ENCODE data around the gene HMX2. TPM values are rescaled to one million over a fixed set of nuclear protein-coding genes. Genes with fewer than 3 reads are reported as not detected.

HMX2 gene
- polyA plus RNA-seq, 4 donors: 0.12 to 0.48 TPM; not detected in 2

DNA sequence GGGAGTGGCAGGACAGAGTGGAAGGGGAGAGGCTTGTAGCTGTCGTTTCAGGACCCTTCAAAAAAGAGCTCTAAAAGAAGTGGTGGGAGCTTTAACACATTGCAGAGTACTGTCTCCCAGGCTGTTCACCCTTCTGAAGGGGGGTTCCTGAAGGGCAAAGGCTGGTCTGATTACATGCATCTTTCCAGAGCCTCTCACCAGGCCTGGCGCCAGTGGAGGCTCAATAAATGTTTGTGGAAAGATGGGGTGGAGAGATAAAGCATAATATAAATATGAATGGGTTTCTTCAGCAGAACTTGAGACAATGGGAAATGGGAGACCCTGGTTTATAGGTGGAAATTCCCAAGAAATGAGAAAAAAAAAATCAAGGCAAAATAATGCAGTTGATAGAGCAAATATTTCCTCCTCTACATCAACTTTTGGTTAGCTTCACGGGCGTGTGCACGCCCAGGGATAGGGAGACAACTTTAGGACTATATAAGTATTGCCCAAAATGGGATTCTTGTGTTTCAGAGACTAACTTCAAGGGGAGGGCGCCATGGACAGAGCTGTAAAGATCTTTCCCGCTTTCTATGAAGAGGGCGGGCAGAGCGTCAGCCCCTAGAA lies 5.7 kb downstream of the HMX2 start:
- Histone ChIP-seq H3K27me3 (ENCODE audit: control insufficient read depth in 3 of 3, insufficient read depth in 3 of 3, low read length in 3 of 3) (peaks cover 16 to 47% (median 26%) of the 10 kb centered on the region in 3 donors), H3K4me1 (ENCODE audit: control insufficient read depth in 3 of 3, insufficient read depth in 2 of 3, low read depth in 1 of 3, low read length in 2 of 3) (peaks cover 6 to 11% (median 7%) of the 10 kb centered on the region in 3 donors), H3K36me3 (ENCODE audit: control insufficient read depth in 3 of 3, insufficient read depth in 2 of 3, low read depth in 1 of 3, low read length in 3 of 3) (peaks cover 1 to 4% (median 3%) of the 10 kb centered on the region in 3 donors), H3K27ac (ENCODE audit: low read depth in 1 of 3, low read length in 2 of 3) (no peak overlapping the region), H3K4me3 (ENCODE audit: low read depth in 1 of 3, low read length in 3 of 3) (no peak overlapping the region), H3K9me3 (ENCODE audit: control insufficient read depth in 2 of 2, insufficient read depth in 1 of 2, low read depth in 1 of 2, low read length in 1 of 2) (no peaks in the 10 kb centered on the region)
- WGBS, 3 donors: 35 to 38% (median 35%) methylated on average over 9 of the region's 9 CpGs
- DNase-seq: no peak
- no peak for FAIRE-seq

DNA sequence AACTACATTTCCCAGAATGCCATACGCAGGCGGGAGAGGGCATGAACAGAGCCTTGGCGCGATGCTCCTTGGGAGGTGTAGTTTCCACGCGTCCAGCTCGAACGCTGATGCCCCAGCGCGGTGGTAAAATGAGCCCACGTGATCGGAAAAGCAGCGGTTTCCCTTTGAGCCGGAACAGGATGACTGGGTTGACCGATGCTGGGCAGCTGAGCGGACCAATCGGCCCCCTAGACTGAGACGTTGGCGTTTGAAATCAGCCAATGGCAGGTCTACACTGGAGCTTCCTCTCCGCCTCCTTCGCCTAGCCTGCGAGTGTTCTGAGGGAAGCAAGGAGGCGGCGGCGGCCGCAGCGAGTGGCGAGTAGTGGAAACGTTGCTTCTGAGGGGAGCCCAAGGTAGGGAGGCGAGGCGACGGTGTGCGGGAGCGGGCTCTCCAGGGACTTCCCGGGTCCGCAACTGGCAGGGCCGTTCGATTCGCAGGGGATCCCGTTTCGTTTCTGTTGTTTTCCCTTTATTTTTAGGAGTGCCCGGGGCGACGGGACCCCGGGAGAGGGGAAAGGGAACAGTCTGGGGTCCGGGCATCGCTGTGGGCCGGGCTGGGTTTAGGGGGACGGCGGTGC lies 6.3 kb downstream of the HMX2 start, which contains the start of gene BUB3:
Gene BUB3, plus strand, starts transcription at position 311 of the 619 bp plus-strand sequence. CDS start 516 bp downstream, outside the sequence.
- peak within 1 kb of the TSS; percentile 71 to 93 (median 87) for H3K27ac ChIP-seq (ENCODE audit: low read depth in 1 of 3, low read length in 2 of 3)
- peaks cover 6 to 11% (median 7%) of the 10 kb centered on the region in 3 donors for H3K4me1 ChIP-seq (ENCODE audit: control insufficient read depth in 3 of 3, insufficient read depth in 2 of 3, low read depth in 1 of 3, low read length in 2 of 3)
- WGBS, 3 donors: 0 to 1% (median 1%) methylated on average over 41 to 50 of the region's 50 CpGs
- H3K27me3 ChIP-seq (ENCODE audit: control insufficient read depth in 3 of 3, insufficient read depth in 3 of 3, low read length in 3 of 3): peaks cover 15 to 41% (median 20%) of the 10 kb centered on the region in 3 donors
- H3K36me3 ChIP-seq (ENCODE audit: control insufficient read depth in 3 of 3, insufficient read depth in 2 of 3, low read depth in 1 of 3, low read length in 3 of 3): peaks cover 1 to 4% (median 3%) of the 10 kb centered on the region in 3 donors
- no peaks in the 10 kb centered on the region for H3K9me3 ChIP-seq (ENCODE audit: control insufficient read depth in 2 of 2, insufficient read depth in 1 of 2, low read depth in 1 of 2, low read length in 1 of 2)
- H3K4me3 ChIP-seq (ENCODE audit: low read depth in 1 of 3, low read length in 3 of 3): peak within 1 kb of the TSS; percentile 94 to 95 (median 94)
- DNase-seq (peak; percentile 99 to 100), FAIRE-seq (peak; percentile 89)

DNA sequence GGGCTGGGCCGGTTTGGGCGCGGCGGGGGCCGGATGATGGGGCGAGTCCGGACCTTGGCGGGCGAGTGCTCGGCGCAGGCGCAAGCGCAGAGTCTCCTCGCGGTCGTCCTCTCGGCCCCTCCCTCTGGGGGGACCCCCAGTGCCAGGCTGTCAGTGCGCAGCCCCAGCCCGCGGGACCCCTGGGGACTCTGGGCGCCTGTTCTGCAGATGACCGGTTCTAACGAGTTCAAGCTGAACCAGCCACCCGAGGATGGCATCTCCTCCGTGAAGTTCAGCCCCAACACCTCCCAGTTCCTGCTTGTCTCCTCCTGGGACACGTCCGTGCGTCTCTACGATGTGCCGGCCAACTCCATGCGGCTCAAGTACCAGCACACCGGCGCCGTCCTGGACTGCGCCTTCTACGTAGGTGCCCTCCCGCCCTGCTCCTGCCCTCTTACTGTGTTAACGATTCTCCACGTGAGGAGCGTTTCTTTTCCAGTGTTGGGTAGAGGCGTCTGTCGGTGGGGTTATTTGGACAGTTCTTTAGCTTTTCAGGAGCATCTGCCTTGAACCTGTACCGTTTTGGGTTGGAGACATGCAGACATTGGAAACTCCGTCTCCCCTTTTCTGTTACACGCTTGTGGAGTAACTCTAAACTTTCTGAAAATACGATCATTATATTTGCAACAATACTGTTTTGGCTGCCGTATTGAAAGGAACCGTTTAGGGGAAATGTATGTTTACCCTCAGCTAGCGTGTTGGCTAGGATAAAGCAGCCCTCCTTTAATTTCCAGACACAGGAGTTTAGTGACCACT lies 7.0 kb downstream of the HMX2 start:
- Histone ChIP-seq H3K4me1 (ENCODE audit: control insufficient read depth in 3 of 3, insufficient read depth in 2 of 3, low read depth in 1 of 3, low read length in 2 of 3) (peaks cover 6 to 11% (median 7%) of the 10 kb centered on the region in 3 donors), H3K27me3 (ENCODE audit: control insufficient read depth in 3 of 3, insufficient read depth in 3 of 3, low read length in 3 of 3) (peaks cover 9 to 34% (median 13%) of the 10 kb centered on the region in 3 donors), H3K9me3 (ENCODE audit: control insufficient read depth in 2 of 2, insufficient read depth in 1 of 2, low read depth in 1 of 2, low read length in 1 of 2) (no peaks in the 10 kb centered on the region), H3K36me3 (ENCODE audit: control insufficient read depth in 3 of 3, insufficient read depth in 2 of 3, low read depth in 1 of 3, low read length in 3 of 3) (peaks cover 1 to 4% (median 3%) of the 10 kb centered on the region in 3 donors), H3K4me3 (ENCODE audit: low read depth in 1 of 3, low read length in 3 of 3) (peak overlapping the region; percentile 94 to 95 (median 94)), H3K27ac (ENCODE audit: low read depth in 1 of 3, low read length in 2 of 3) (peak overlapping the region; percentile 71 to 93 (median 87))
- DNase-seq (peak; percentile 52 to 75), FAIRE-seq (no peak)
- 2 to 3% (median 3%) methylated on average over 39 to 49 of the region's 49 CpGs for WGBS, 3 donors

GRCh38 chr10:123156078-123156477 lies 8.1 kb downstream of the HMX2 start:
- H3K27me3 ChIP-seq (ENCODE audit: control insufficient read depth in 3 of 3, insufficient read depth in 3 of 3, low read length in 3 of 3): peaks cover 5 to 23% (median 5%) of the 10 kb centered on the region in 3 donors
- H3K27ac ChIP-seq (ENCODE audit: low read depth in 1 of 3, low read length in 2 of 3): no peak overlapping the region
- DNase-seq (no peak), FAIRE-seq (no peak)
- H3K36me3 ChIP-seq (ENCODE audit: control insufficient read depth in 3 of 3, insufficient read depth in 2 of 3, low read depth in 1 of 3, low read length in 3 of 3): peaks cover 1 to 7% (median 3%) of the 10 kb centered on the region in 3 donors
- 83 to 88% (median 84%) methylated on average over 2 of the region's 2 CpGs for WGBS, 3 donors
- H3K4me3 ChIP-seq (ENCODE audit: low read depth in 1 of 3, low read length in 3 of 3): no peak overlapping the region
- H3K9me3 ChIP-seq (ENCODE audit: control insufficient read depth in 2 of 2, insufficient read depth in 1 of 2, low read depth in 1 of 2, low read length in 1 of 2): no peaks in the 10 kb centered on the region
- peaks cover 5 to 7% (median 6%) of the 10 kb centered on the region in 3 donors for H3K4me1 ChIP-seq (ENCODE audit: control insufficient read depth in 3 of 3, insufficient read depth in 2 of 3, low read depth in 1 of 3, low read length in 2 of 3)

DNA sequence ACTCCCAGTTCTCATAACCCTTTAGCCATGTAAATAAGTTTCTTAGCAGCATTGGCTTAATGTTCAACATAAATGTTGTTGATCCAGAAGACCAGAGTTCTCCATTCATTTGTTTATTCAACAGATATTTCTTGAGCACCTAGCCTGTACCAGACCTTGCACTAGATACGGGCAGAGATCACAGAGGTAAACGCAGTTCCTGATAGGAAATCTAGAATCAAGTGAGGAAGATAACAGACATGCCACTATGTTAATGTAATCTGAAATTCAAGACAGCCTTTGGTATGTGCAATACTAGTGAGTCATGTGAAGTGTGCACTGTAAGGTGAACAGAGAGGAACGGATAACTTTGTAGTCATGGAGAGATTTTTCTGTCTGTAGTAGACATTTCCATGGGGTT lies 9.3 kb downstream of the HMX2 start:
- Histone ChIP-seq H3K9me3 (ENCODE audit: control insufficient read depth in 2 of 2, insufficient read depth in 1 of 2, low read depth in 1 of 2, low read length in 1 of 2) (no peaks in the 10 kb centered on the region), H3K36me3 (ENCODE audit: control insufficient read depth in 3 of 3, insufficient read depth in 2 of 3, low read depth in 1 of 3, low read length in 3 of 3) (peaks cover 3 to 7% (median 6%) of the 10 kb centered on the region in 3 donors), H3K27ac (ENCODE audit: low read depth in 1 of 3, low read length in 2 of 3) (no peak overlapping the region), H3K27me3 (ENCODE audit: control insufficient read depth in 3 of 3, insufficient read depth in 3 of 3, low read length in 3 of 3) (peaks cover 0 to 14% (median 0%) of the 10 kb centered on the region in 3 donors), H3K4me1 (ENCODE audit: control insufficient read depth in 3 of 3, insufficient read depth in 2 of 3, low read depth in 1 of 3, low read length in 2 of 3) (peaks cover 2 to 6% (median 4%) of the 10 kb centered on the region in 3 donors), H3K4me3 (ENCODE audit: low read depth in 1 of 3, low read length in 3 of 3) (no peak overlapping the region)
- WGBS, 3 donors: 51 to 76% (median 57%) methylated on average over 3 of the region's 3 CpGs
- FAIRE-seq: no peak
- peak in 1 of 2 donors; percentile 31 for DNase-seq

DNA sequence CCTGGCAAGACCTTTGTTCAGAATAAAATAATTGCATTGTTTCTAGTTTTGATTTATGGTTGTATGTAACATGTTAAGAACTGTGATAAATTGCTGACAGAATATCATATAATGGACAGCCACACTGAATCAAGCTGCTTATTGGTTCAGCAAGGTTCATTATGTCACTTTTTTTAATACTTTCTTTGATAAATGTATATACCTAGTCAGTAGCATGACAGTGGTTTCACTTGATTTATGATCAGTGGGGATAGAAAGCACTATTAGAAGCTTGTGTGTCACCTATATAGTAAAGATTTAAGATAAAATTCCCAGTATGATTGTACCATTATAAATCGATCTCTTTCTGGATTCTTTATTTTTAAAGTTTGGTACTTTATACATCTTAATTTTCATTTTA lies 10.7 kb downstream of the HMX2 start:
- H3K36me3 ChIP-seq (ENCODE audit: control insufficient read depth in 3 of 3, insufficient read depth in 2 of 3, low read depth in 1 of 3, low read length in 3 of 3): peaks cover 5 to 9% (median 9%) of the 10 kb centered on the region in 3 donors
- H3K27me3 ChIP-seq (ENCODE audit: control insufficient read depth in 3 of 3, insufficient read depth in 3 of 3, low read length in 3 of 3): peaks cover 0 to 1% (median 0%) of the 10 kb centered on the region in 3 donors
- no peaks in the 10 kb centered on the region for H3K9me3 ChIP-seq (ENCODE audit: control insufficient read depth in 2 of 2, insufficient read depth in 1 of 2, low read depth in 1 of 2, low read length in 1 of 2)
- FAIRE-seq: peak; percentile 76
- H3K27ac ChIP-seq (ENCODE audit: low read depth in 1 of 3, low read length in 2 of 3): no peak overlapping the region
- peaks cover 2 to 6% (median 4%) of the 10 kb centered on the region in 3 donors for H3K4me1 ChIP-seq (ENCODE audit: control insufficient read depth in 3 of 3, insufficient read depth in 2 of 3, low read depth in 1 of 3, low read length in 2 of 3)
- DNase-seq: no peak
- H3K4me3 ChIP-seq (ENCODE audit: low read depth in 1 of 3, low read length in 3 of 3): no peak overlapping the region
- 77 to 86% (median 78%) methylated on average over 1 of the region's 1 CpG for WGBS, 3 donors

GRCh38 chr10:123160311-123160980 lies 12.5 kb downstream of the HMX2 start:
- H3K36me3 ChIP-seq (ENCODE audit: control insufficient read depth in 3 of 3, insufficient read depth in 2 of 3, low read depth in 1 of 3, low read length in 3 of 3): peaks cover 10 to 11% (median 11%) of the 10 kb centered on the region in 3 donors
- no peak overlapping the region for H3K27ac ChIP-seq (ENCODE audit: low read depth in 1 of 3, low read length in 2 of 3)
- no peaks in the 10 kb centered on the region for H3K27me3 ChIP-seq (ENCODE audit: control insufficient read depth in 3 of 3, insufficient read depth in 3 of 3, low read length in 3 of 3)
- FAIRE-seq (peak; percentile 33), DNase-seq (peak in 1 of 2 donors; percentile 53)
- no peak overlapping the region for H3K4me3 ChIP-seq (ENCODE audit: low read depth in 1 of 3, low read length in 3 of 3)
- peaks cover 0 to 6% (median 2%) of the 10 kb centered on the region in 3 donors for H3K4me1 ChIP-seq (ENCODE audit: control insufficient read depth in 3 of 3, insufficient read depth in 2 of 3, low read depth in 1 of 3, low read length in 2 of 3)
- 79 to 84% (median 82%) methylated on average over 11 of the region's 11 CpGs for WGBS, 3 donors
- no peaks in the 10 kb centered on the region for H3K9me3 ChIP-seq (ENCODE audit: control insufficient read depth in 2 of 2, insufficient read depth in 1 of 2, low read depth in 1 of 2, low read length in 1 of 2)
